ENCODE results near the gene ARHGAP20. TPM values are rescaled to one million over a fixed set of nuclear protein-coding genes. Genes with fewer than 3 reads are reported as not detected.

The ARHGAP20 gene
- total RNA-seq, 1 experiment from 2014 or later, result not detected

DNA sequence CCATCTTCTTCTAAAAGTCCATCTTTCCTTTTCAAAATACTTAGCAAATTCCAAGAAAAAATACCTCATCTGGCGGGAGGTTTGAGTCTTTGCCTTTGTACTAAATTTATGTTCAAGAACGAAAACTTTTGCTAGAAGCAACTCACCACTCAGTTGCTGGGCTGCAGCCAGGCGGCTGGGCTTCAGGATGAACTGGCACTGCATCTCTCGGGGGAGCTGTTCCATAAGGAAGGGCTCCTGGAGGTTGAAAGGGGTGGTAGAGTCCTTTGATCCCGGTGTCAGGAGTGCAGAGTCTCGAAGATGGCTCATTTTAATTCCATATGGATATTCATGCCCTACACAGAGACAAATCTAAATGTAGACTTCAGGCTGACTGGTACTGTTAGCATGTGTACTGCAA is 105.8 kb downstream of the ARHGAP20 start:
- no peaks in the 10 kb centered on the region for H3K36me3 ChIP-seq
- no peak overlapping the region for H3K4me3 ChIP-seq
- no peaks in the 10 kb centered on the region for H3K9me3 ChIP-seq (replicated peaks)
- H3K4me1 ChIP-seq, result no peaks in the 10 kb centered on the region
- no peak for DNase-seq
- H3K27ac ChIP-seq, result no peak overlapping the region
- no peaks in the 10 kb centered on the region for H3K27me3 ChIP-seq

DNA sequence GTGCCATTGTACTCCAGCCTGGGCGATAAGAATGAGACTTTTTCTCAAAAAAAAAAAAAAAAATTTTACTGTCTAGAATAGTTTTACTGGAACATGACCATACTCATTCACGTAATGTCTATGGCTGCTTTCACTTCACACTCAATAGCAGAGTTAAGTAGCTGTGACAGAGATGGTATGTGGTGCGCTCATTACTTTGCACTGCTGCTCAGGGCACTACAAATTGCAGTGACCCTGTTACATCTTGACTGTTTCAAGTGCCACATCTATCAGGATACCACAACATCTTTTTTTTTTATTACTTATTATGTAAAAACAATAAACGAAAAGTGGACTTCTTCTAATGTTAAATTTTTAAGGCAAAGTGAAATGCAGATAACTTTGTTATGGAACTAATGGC is 110.3 kb downstream of the ARHGAP20 start:
- Histone ChIP-seq H3K4me1 (no peaks in the 10 kb centered on the region), H3K27ac (no peak overlapping the region), H3K27me3 (no peaks in the 10 kb centered on the region), H3K4me3 (no peak overlapping the region), H3K9me3 (replicated peaks) (no peaks in the 10 kb centered on the region), H3K36me3 (no peaks in the 10 kb centered on the region)
- DNase-seq, result no peak

DNA sequence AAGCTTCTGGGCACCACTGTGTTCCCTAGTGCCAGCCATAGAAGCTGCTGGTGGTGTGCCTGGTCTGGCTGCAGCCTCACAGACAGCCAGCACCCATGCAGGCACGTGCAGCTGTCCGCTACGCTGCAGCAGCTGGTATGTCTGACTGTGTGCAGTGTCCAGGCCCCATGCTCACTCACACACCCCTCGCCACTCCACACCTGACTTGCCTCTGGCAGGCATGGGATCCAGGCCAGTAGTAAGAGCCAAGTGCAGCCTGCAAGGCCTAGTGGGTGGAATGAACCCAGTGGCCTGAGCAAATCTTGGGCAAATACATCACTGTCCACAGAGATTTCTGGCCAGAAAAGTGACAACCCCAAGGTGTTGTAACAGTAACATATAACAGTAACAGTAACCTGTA is 111.9 kb downstream of the ARHGAP20 start:
- Histone ChIP-seq H3K4me1 (no peaks in the 10 kb centered on the region), H3K36me3 (no peaks in the 10 kb centered on the region), H3K4me3 (no peak overlapping the region), H3K27ac (no peak overlapping the region), H3K27me3 (no peaks in the 10 kb centered on the region), H3K9me3 (replicated peaks) (no peaks in the 10 kb centered on the region)
- DNase-seq, result no peak

DNA sequence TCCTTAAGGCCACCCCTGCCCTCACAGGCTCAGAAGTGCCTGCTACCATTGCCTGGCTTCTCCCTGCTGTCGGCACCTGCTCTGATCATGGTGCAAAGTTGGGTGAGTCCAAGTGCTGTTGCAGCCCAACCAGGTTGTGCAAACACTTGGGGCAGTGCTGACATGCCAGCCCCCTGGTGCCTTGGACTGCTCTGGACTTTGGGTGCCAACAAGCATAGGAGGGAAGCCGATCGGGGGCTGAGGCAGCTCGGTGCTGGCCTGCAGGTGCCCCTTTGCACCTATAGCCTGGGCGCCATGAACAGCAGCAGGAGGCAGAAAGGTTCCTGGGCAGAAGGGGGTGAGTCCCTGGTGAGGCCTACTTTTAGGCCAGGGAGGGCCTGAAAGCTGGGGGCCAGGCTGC is 113.0 kb downstream of the ARHGAP20 start:
- Histone ChIP-seq H3K4me1 (no peaks in the 10 kb centered on the region), H3K27me3 (no peaks in the 10 kb centered on the region), H3K9me3 (replicated peaks) (no peaks in the 10 kb centered on the region), H3K36me3 (no peaks in the 10 kb centered on the region), H3K4me3 (no peak overlapping the region), H3K27ac (no peak overlapping the region)
- no peak for DNase-seq

DNA sequence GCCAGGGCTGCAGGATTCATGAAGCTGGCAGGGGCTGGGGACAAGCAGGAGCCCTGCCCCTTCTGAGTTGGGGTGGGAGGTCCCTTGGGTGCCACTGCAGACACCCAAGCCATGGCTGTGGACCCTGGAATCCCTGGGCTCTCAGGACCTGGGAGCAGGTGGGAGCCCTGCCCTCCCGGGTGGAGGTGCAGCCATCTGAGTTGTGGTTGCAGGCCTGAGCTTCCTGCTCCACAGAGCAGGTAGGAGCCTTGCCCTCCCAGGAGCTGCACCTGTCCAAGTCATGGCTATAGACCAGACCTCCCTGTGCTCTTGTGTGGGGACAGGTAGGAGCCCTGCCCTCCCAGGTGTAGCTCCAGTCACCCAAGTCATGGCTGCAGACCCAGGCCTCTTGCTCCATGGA is 113.5 kb downstream of the ARHGAP20 start:
- Histone ChIP-seq H3K9me3 (replicated peaks) (no peaks in the 10 kb centered on the region), H3K27me3 (no peaks in the 10 kb centered on the region), H3K4me3 (no peak overlapping the region), H3K4me1 (no peaks in the 10 kb centered on the region), H3K36me3 (no peaks in the 10 kb centered on the region), H3K27ac (no peak overlapping the region)
- DNase-seq, result no peak

DNA sequence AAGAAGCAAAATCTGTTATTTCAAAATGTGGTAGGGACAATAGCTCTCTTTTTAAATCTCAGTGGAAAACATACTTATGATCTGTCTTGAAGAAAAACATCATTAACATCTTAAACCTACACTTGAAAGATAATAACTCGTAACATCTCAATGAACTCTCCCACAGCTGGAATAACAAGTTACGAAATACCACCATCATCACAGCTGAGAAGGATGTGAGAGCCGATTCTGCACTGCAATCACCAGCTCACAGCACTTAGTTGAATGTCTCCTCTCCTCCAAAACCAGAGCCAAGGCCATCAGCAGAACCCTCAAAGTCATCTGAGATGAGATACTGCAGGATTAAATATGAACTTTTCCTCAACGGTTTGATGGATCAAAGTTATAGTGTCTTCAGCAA is 124.3 kb downstream of the ARHGAP20 start:
- Histone ChIP-seq H3K36me3 (no peaks in the 10 kb centered on the region), H3K27ac (no peak overlapping the region), H3K9me3 (replicated peaks) (no peaks in the 10 kb centered on the region), H3K27me3 (no peaks in the 10 kb centered on the region), H3K4me3 (no peak overlapping the region), H3K4me1 (no peaks in the 10 kb centered on the region)
- DNase-seq, result no peak

DNA sequence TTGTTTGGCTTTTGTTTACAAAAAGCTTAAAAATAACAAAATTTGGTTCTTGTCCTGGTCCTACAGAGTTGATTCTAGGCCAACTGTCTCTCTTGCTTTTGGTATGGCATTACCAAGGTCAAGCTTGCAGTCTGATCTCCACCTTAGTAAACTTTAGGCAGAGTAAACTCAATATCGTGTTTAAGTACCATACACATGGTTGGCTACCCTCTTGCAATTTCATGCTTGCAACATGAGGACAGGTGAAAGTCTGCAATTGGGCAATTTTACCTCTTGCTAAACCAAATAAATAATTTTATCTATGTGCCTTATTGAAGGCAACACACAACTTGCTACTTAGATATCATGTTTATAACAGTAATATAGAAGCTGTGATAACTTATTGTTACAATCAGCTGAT is 125.1 kb downstream of the ARHGAP20 start:
- no peak for DNase-seq
- Histone ChIP-seq H3K36me3 (no peaks in the 10 kb centered on the region), H3K27ac (no peak overlapping the region), H3K27me3 (no peaks in the 10 kb centered on the region), H3K9me3 (replicated peaks) (no peaks in the 10 kb centered on the region), H3K4me3 (no peak overlapping the region), H3K4me1 (no peaks in the 10 kb centered on the region)

DNA sequence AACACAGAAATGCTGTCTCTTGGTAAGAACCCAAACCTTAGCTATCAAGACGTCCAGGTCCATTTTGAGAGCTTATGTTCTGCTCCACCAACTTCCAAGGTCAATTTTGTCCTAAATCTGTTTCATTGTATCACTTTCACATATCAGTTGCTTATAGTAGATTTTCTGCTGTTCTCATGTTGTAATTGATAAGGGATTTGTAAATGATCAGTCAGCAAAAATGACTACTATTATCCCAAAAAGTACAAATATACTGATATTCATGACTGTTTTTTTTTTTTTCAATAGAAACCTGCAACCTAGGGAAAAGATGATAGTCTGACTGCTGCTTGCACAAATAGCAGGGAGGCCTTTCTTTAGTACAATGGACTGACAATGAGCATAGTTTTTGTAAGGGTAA is 128.1 kb downstream of the ARHGAP20 start:
- Histone ChIP-seq H3K4me3 (no peak overlapping the region), H3K27ac (no peak overlapping the region), H3K9me3 (replicated peaks) (no peaks in the 10 kb centered on the region), H3K4me1 (no peaks in the 10 kb centered on the region), H3K36me3 (no peaks in the 10 kb centered on the region), H3K27me3 (no peaks in the 10 kb centered on the region)
- no peak for DNase-seq

DNA sequence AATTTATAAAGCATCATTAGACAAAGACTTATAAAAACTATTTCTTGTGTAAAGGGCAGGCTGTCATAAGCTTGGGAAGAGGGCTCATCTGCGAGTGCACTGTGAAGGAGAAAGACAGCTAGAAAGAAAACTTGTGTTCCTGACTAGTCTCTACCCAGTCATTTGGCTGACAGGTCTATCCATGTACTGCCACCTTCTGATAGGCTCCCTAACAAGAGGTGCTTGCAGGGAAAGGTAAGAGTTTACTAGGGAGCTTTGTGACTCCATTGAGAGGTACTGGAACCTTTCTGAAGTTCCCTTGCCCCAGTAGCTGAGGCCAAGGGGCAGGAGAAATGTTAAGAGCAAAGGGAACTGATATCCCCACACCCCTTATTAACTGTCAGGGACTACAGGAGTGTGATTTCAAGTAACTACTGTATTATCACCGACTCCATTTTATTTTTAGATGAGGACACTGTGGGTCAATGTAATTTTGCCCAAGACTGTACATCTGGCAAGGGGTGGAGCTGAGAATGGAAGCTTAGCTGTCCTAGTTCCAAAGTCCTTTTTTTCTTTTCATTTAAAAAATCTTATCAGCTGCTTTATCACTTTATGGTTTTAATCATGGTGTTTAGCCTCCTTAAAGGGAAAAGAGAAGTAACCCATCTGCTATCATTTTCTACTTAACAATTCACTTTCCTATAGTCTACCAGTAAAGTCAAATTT is 129.4 kb downstream of the ARHGAP20 start:
- Histone ChIP-seq H3K9me3 (replicated peaks) (no peaks in the 10 kb centered on the region), H3K4me3 (no peak overlapping the region), H3K27me3 (no peaks in the 10 kb centered on the region), H3K4me1 (no peaks in the 10 kb centered on the region), H3K36me3 (no peaks in the 10 kb centered on the region), H3K27ac (no peak overlapping the region)
- DNase-seq, result no peak

DNA sequence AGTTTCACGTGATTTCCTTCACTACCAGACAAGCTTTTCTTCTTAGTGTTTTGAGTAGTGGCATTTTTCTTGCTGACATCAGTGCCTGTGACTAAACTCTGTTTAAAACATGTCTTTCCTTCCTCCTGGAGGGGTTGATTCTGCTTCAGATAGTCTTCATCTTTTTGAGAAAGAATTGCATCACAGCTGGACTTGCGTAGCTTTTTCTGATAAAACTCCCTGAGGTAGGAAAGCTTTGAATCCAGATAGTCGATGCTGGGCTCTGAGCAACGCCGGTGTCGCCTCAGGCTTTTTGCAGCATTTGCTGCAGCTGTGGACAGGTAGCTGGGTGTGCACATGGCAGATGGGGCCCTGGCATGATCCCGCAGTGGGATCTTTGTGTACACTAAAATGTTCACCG is 131.7 kb downstream of the ARHGAP20 start:
- H3K27me3 ChIP-seq, result no peaks in the 10 kb centered on the region
- no peak overlapping the region for H3K27ac ChIP-seq
- H3K9me3 ChIP-seq (replicated peaks), result no peaks in the 10 kb centered on the region
- no peaks in the 10 kb centered on the region for H3K36me3 ChIP-seq
- no peak for DNase-seq
- H3K4me3 ChIP-seq, result no peak overlapping the region
- no peaks in the 10 kb centered on the region for H3K4me1 ChIP-seq

DNA sequence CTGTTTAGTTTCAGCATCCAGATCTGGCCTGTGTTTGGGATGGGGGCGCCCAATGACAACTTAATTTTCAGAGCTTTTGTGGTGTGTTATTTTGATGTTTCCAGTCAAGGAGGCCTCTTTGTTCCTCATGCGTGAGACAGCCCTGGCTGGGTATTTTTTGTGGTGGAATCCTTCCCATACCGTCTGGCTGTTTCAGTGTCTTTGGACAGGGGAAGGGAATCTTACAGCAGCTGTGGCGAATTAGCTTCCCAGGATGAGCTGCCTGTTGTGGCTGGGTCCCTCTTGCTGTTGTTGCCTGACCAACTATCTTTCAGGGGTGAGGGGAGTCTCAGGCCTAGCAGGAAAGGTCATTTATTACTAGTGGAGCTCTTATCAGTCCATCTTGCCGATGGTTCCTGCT is 138.8 kb downstream of the ARHGAP20 start:
- Histone ChIP-seq H3K4me3 (no peak overlapping the region), H3K9me3 (replicated peaks) (no peaks in the 10 kb centered on the region), H3K4me1 (no peaks in the 10 kb centered on the region), H3K36me3 (no peaks in the 10 kb centered on the region), H3K27ac (no peak overlapping the region), H3K27me3 (no peaks in the 10 kb centered on the region)
- DNase-seq, result no peak

DNA sequence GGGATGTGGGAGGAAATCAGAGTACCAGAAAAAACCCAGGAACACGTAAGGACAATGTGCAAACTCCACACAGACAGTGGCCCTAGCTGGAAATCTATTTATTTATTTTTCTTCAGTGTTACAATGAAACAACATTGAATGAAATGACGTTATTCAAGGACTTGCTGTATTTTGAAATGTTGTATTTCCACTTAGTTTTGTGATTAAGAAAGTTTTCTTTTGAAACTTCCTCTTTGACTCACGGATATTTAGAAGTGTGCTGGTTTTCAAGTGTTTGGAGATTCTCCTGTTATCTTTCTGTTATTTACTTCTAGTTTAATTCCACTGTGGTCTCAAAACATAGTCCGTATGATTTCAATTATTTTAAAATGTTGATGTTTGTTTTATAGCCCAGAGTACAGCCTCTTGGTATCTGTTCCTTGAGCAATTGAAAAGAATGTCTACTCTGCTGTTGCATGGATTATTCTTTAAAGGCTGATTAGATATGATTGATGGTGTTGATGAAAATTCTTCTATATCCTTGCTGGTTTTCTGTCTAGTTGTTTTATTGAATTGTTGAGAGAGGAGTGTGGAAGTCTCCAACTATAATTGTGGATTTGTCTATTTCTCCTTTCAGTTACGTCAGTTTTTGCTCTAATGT is 141.0 kb downstream of the ARHGAP20 start:
- no peak overlapping the region for H3K27ac ChIP-seq
- DNase-seq, result no peak
- H3K4me3 ChIP-seq, result no peak overlapping the region
- H3K4me1 ChIP-seq, result no peaks in the 10 kb centered on the region
- no peaks in the 10 kb centered on the region for H3K27me3 ChIP-seq
- no peaks in the 10 kb centered on the region for H3K36me3 ChIP-seq
- no peaks in the 10 kb centered on the region for H3K9me3 ChIP-seq (replicated peaks)

DNA sequence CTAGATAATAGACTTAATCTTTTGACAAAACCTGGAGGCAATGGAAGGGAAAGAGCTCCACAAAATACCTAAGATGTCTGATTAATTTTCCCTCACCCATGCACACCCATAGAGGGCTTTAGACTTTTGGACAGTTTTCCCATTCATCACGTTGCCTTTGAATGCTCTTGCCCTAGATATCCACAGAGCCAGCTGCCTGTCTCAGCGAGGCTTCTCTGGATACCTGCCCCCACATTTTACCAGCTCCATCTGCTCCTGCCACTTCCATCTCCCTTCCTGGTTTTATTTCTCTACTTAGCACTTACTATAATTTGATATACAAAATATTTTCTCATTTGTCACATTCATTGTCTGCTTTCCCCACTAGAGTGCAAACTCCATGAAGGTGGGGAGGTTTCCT is 145.7 kb downstream of the ARHGAP20 start:
- DNase-seq, result no peak
- H3K4me1 ChIP-seq, result no peaks in the 10 kb centered on the region
- no peak overlapping the region for H3K4me3 ChIP-seq

DNA sequence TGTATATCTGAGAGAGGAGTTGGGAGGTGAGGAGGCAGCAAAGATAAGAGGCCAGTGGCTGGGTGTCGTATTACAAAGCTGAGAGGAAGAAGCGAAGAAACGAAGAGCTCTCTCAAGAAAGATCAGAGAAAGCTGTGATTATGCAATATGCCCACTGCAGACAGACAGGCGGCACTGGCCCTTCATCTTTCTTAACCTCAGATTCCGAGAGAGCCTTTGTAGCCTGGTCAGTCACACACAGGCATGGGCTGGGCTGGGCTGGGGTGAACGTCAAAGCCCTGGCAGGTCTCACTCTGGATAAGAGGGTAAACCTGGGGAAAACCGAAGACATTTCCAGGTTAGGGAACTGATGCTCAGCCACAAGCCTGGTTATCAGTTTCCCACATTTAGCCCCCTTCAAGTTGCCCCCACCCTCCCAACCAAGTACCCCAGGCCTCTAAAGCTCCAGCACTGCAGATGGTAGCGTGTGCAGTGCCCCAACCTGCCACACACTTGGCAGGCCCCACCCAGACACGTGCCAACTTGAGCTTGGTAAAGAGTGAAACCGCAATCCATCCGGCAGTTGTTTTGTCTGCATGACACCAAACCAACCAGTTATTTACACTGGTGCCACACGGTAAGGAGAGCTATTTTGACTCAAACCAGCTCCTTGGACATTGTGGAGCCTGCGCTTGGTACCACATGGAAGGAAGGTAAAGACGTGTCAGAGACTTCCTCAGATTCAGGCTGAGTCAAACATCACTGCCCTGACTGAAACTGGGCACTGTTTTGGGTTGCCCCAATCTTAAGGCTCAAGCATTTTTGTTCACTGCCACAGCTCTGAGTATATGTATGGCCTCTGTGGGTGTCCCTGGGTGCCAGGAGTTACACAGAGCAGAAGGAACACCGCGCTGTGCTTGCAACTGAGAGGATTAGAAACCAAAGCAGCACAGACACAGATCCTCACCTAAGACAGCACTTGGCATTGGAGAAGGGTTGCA is 146.6 kb downstream of the ARHGAP20 start:
- Histone ChIP-seq H3K27me3 (no peaks in the 10 kb centered on the region), H3K36me3 (no peaks in the 10 kb centered on the region), H3K4me3 (no peak overlapping the region), H3K4me1 (no peaks in the 10 kb centered on the region), H3K27ac (no peak overlapping the region), H3K9me3 (replicated peaks) (no peaks in the 10 kb centered on the region)
- DNase-seq, result no peak

More for the DNA sequence above, 145.7 kb downstream of the ARHGAP20 start:
- no peaks in the 10 kb centered on the region for H3K9me3 ChIP-seq (replicated peaks)
- no peak overlapping the region for H3K27ac ChIP-seq
- no peaks in the 10 kb centered on the region for H3K27me3 ChIP-seq
- no peaks in the 10 kb centered on the region for H3K36me3 ChIP-seq

DNA sequence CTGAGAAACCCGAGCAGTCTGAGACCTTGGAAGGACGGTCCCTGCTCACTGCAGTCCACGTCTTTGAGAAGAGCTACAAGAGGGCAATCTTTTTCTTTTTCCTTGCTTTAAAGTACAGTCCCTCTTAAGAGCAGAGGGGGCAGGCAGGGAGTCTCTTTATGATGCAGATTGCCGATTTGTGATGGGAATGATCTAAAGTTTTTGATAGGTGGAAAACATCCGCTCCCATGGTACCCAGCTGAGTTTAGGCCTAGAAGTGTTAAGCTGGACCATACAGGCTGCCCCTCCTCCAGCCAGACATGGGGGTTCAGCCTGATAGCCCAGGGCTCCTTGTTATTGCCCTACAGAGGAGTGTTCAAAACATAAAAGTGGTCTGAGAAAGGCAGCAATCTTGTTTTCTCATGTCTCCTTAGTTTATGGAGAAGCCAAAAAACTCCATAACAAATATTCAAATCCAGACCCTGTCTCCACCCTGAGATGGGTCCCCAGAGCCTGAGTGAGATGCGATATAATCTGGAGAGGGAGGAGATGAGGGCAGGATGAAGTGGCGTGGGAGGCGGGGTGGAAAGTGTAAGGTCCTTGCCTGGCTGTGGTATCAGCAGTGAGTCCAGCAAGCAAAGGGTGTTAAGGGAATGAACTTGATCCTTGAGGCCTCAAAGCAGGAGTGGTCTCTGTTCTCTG is 147.4 kb downstream of the ARHGAP20 start:
- Histone ChIP-seq H3K36me3 (no peaks in the 10 kb centered on the region), H3K9me3 (replicated peaks) (no peaks in the 10 kb centered on the region), H3K27ac (no peak overlapping the region), H3K27me3 (no peaks in the 10 kb centered on the region), H3K4me3 (no peak overlapping the region), H3K4me1 (no peaks in the 10 kb centered on the region)
- no peak for DNase-seq
